Stimulated activated naive CD8-positive, alpha-beta T cell treated with anti-CD3 and anti-CD28 coated beads, Interleukin-15, amount 100 ng/mL, for 72 hours (primary cell): ENCODE data around the gene IPMK.
"Not testable (repeated sequence)": the region's sequence is repeated elsewhere in the genome, so short reads cannot be mapped to it uniquely, and the experiment has no call there.

Experiments
- ATAC-seq: fragments of 150-1000 bp; cut with Tn5 transposase; 2 replicates; pipeline ENCODE4 v1.10.0; 2021; ENCODE audit warnings: mild to moderate bottlenecking, moderate library complexity
- DNase-seq, 2 donors: peaks; one replicate each; pipeline ENCODE4 v3.0.0; 2021 to 2022
- H3K27ac Mint-ChIP-seq, 2 donors: one replicate each; pipeline ENCODE4 v1.8.0; 2022; ENCODE audit warnings: mild to moderate bottlenecking in 2 of 2, mixed read lengths in 2 of 2, moderate library complexity in 2 of 2
- H3K27me3 Mint-ChIP-seq: one replicate; pipeline ENCODE4 v1.8.0; 2022; ENCODE audit warnings: mixed read lengths
- H3K4me1 Mint-ChIP-seq: one replicate; pipeline ENCODE4 v1.8.0; 2022; ENCODE audit warnings: mild to moderate bottlenecking, mixed read lengths
- H3K4me3 Mint-ChIP-seq, 2 donors: one replicate each; pipeline ENCODE4 v1.8.0; 2022; ENCODE audit warnings: mild to moderate bottlenecking in 2 of 2, mixed read lengths in 2 of 2, moderate library complexity in 1 of 2
- H3K9me3 Mint-ChIP-seq, 2 donors: one replicate each; pipeline ENCODE4 v1.8.0; 2022; ENCODE audit warnings: mixed read lengths in 2 of 2

The IPMK gene

DNA sequence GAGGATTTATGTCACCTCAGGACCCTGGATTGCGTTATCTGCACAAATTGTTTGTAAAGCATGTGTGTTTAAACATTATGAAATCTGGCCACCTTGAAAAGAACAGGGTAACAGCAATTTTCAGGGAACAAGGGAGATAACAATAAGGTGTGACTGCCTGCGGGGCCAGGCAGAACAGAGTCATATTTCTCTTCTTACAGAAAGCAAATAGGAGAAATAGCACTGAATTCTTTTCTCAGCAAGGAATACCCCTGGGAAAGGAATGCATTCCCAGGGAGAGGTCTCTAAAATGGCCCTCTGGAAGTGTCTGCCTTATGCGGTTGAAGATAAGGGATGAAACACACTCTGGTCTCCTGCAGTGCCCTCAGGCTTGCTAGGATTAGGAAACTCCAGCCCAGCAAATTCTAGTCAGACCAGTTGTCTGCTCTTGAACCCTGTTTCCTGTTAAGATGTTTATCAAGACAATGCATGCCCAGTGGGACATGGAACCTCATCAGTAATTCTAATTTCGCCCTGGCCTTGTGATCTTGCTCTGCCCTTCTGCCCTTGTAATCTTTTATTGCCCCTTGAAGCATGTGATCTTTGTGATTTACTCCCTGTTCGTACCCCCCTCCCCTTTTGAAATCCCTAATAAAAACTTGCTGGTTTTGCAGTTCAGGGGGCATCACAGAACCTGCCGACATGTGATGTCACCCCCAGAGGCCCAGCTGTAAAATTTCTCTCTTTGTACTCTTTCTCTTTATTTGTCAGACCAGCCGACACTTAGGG lies 11.5 kb downstream of the IPMK start:
- H3K4me3 Mint-ChIP-seq, DNase-seq, ATAC-seq, H3K27me3 Mint-ChIP-seq: not testable (repeated sequence)
- H3K4me1 Mint-ChIP-seq = peaks cover 26% of the 10 kb centered on the region
- peaks cover 13 to 16% of the 10 kb centered on the region in 2 donors for H3K9me3 Mint-ChIP-seq
- peak overlapping the region in 1 of 2 donors; percentile 17 for H3K27ac Mint-ChIP-seq

DNA sequence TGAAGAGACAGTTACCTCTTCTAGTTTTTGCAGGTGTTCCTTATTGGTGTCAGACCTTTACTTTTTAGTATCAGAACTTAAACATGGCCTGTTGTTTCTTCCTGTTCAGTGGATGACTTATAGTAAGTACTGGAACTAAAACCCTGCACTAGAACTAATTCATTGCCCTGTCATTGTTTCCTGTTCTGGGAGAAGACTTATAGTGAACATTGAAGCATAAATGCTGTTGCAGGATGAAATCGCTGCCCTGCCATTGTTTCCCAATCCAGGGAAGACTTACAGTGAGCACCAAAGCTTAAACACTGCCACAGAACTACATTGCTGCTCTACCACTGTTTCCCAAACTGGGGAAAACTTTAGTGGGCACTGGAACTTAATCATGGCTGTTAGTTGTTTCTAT lies 13.1 kb downstream of the IPMK start:
- Mint-ChIP-seq H3K4me3 (no peak overlapping the region), H3K9me3 (peaks cover 16 to 18% of the 10 kb centered on the region in 2 donors), H3K27me3 (no peaks in the 10 kb centered on the region), H3K27ac (no peak overlapping the region), H3K4me1 (peaks cover 14% of the 10 kb centered on the region)
- DNase-seq (no peak), ATAC-seq (no peak)

DNA sequence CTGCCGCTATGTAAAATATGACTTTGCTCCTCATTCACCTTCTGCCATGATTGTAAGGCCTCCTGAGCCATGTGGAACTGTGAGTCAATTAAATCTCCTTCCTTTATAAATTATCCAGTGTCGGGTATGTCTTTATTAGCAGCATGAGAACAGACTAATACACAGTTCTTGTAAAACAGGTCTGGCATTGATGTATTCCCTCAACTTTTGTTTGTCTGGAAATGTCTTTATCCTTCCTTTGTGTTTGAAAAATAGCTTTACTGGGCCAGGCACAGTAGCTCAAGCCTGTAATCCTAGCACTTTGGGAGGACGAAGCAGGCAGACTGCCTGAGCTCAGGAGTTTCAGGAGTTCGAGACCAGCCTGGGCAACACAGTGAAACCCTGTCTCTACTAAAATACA lies 14.5 kb downstream of the IPMK start:
- Mint-ChIP-seq H3K4me3 (no peak overlapping the region), H3K27me3 (no peaks in the 10 kb centered on the region), H3K27ac (no peak overlapping the region)

DNA sequence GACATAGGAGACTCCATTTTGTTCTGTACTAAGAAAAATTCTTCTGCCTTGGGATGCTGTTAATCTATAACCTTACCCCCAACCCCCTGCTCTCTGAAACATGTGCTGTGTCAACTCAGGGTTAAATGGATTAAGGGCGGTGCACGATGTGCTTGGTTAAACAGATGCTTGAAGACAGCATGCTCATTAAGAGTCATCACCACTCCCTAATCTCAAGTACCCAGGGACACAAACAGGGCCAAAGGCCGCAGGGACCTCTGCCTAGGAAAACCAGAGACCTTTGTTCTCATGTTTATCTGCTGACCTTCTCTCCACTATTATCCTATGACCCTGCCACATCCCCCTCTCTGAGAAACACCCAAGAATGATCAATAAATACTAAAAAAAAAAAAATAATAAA lies 23.0 kb downstream of the IPMK start:
- not testable (repeated sequence) for ATAC-seq, H3K27ac Mint-ChIP-seq, DNase-seq, H3K9me3 Mint-ChIP-seq, H3K4me3 Mint-ChIP-seq, H3K27me3 Mint-ChIP-seq
- peaks cover 33% of the 10 kb centered on the region for H3K4me1 Mint-ChIP-seq

More for the DNA sequence above, 14.5 kb downstream of the IPMK start:
- DNase-seq (no peak), ATAC-seq (no peak)
- peaks cover 14% of the 10 kb centered on the region for H3K4me1 Mint-ChIP-seq
- H3K9me3 Mint-ChIP-seq = peaks cover 16 to 23% of the 10 kb centered on the region in 2 donors

DNA sequence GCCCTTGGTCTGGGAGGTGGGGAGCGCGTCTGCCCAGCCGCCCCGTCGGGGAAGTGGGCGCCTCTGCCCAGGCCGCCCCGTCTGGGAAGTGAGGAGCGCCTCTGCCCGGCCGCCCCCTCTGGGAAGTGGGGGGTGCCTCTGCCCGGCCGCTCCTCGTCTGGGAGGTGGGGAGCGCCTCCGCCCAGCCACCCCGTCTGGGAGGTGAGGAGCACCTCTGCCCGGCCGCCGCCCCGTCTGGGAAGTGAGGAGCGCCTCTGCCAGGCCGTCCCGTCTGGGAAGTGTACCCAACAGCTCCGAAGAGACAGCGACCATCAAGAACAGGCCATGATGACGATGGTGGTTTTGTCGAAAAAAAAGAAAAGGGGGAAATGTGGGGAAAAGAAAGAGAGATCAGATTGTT lies 23.5 kb downstream of the IPMK start:
- H3K27me3 Mint-ChIP-seq, H3K9me3 Mint-ChIP-seq: not testable (repeated sequence)

DNA sequence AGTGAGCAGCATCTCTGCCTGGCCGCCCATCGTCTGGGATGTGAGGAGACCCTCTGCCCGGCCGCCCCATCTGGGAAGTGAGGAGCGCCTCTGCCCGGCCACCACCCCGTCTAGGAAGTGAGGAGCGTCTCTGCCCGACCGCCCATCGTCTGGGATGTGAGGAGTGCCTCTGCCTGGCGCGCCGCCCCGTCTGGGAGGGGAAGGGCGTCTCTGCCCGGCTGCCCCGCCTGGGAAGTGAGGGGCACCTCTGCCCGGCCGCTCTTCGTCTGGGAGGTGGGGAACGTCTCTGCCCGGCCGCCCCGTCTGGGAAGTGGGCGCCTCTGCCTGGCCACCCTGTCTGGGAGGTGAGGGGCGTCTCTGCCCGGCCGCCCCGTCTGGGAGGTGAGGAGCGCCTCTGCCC lies 23.9 kb downstream of the IPMK start:
- peaks cover 42% of the 10 kb centered on the region for H3K4me1 Mint-ChIP-seq
- not testable (repeated sequence) for H3K27ac Mint-ChIP-seq, H3K27me3 Mint-ChIP-seq, ATAC-seq, H3K4me3 Mint-ChIP-seq, DNase-seq, H3K9me3 Mint-ChIP-seq

More for the DNA sequence above, 23.5 kb downstream of the IPMK start:
- H3K27ac Mint-ChIP-seq, DNase-seq, ATAC-seq, H3K4me3 Mint-ChIP-seq: not testable (repeated sequence)
- H3K4me1 Mint-ChIP-seq = peaks cover 37% of the 10 kb centered on the region

DNA sequence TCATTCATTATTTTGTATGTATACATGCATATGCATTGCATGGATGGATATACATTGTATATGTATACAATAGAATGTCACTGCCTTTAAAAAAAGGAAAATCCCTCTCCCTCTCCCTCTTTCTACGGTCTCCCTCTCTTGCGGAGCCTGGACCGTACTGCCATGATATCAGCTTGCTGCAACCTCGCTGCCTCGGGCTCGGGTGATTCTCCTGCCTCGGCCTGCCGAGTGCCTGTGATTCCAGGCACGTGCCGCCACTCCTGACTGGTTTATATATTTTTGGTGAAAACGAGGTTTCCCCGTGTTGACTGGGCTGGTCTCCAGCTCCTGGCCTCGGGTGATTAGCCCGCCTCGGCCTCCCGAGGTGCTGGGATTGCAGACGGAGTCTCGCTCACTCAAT lies 24.4 kb downstream of the IPMK start:
- H3K4me3 Mint-ChIP-seq = no peak overlapping the region
- ATAC-seq (no peak), DNase-seq (no peak)
- no peaks in the 10 kb centered on the region for H3K27me3 Mint-ChIP-seq
- H3K27ac Mint-ChIP-seq = peak overlapping the region in 1 of 2 donors; percentile 61
- peaks cover 42% of the 10 kb centered on the region for H3K4me1 Mint-ChIP-seq
- no peaks in the 10 kb centered on the region for H3K9me3 Mint-ChIP-seq

DNA sequence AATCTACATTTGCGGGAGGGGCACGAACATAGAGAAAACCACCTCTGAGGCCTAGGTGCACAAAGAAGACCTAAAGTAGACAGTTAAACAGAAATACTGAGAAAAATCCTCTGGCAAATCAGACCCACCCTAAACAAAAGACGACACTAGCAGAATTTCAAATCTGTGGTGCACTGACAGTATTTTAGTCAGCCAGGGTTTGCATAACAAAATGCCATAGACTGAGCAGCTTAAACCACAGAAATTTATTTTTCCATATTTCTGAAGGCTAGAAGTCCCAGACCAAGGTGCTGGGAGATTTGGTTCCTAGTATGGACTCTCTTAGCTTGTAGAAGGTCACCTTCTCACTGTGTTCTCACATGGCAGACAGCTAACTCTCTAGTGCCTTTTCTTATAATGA lies 26.3 kb downstream of the IPMK start:
- Mint-ChIP-seq H3K27ac (no peak overlapping the region), H3K27me3 (no peaks in the 10 kb centered on the region), H3K4me1 (peaks cover 52% of the 10 kb centered on the region), H3K4me3 (no peak overlapping the region), H3K9me3 (no peaks in the 10 kb centered on the region)
- ATAC-seq (no peak), DNase-seq (no peak)

DNA sequence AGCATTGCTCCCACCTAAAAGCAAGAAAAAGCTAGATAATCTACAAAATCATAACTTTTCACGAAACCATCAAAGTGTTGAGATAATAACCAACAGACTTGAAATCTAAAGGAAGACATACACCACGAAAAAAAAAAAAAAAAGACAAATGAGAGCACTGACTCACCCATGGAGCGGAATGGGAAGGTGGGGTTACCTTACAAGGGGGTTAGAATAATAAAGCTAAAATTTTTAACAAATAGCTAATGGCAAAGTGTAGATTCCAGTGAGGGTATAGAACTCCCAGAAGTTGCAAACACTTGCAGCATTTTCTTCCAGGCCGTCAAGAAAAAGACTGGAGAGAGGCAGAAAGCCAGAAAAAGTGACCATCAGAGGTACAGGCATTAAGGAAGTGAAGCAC lies 27.2 kb downstream of the IPMK start:
- Mint-ChIP-seq H3K9me3 (peaks cover 0 to under 1% of the 10 kb centered on the region in 2 donors), H3K27me3 (no peaks in the 10 kb centered on the region), H3K4me3 (no peak overlapping the region), H3K4me1 (peaks cover 52% of the 10 kb centered on the region), H3K27ac (peak overlapping the region in 1 of 2 donors; percentile 39)
- no peak for ATAC-seq
- no peak for DNase-seq

DNA sequence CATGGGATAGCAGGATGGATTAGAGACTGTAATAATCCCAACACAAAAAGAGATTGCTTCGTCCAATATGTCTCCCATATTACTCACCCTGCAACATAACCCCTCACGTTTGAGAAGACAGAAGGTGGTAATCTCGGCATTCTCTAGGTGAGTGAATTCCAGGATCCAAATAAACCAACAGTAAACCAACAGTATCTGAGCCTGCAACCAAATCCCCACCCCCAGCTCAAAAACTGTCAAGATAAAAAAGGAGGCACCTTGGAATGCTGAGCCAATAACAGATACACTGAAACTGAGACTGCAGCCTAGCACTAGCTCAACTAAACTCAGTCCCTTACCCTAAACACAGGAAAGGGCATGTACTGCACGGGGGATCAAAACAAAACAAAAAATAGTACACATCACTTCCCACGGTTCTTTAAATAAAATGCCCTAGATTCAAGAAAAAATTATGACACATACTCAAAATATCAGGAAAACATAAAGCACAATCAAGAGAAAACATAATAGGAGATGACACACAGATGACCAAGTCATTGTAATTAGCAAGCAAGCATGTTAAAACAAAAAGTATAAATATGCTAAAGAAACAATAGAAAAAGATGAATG lies 28.0 kb downstream of the IPMK start:
- Mint-ChIP-seq H3K4me3 (no peak overlapping the region), H3K4me1 (peaks cover 52% of the 10 kb centered on the region), H3K27me3 (no peaks in the 10 kb centered on the region), H3K27ac (no peak overlapping the region), H3K9me3 (peaks cover 4 to 9% of the 10 kb centered on the region in 2 donors)
- ATAC-seq (no peak), DNase-seq (no peak)

DNA sequence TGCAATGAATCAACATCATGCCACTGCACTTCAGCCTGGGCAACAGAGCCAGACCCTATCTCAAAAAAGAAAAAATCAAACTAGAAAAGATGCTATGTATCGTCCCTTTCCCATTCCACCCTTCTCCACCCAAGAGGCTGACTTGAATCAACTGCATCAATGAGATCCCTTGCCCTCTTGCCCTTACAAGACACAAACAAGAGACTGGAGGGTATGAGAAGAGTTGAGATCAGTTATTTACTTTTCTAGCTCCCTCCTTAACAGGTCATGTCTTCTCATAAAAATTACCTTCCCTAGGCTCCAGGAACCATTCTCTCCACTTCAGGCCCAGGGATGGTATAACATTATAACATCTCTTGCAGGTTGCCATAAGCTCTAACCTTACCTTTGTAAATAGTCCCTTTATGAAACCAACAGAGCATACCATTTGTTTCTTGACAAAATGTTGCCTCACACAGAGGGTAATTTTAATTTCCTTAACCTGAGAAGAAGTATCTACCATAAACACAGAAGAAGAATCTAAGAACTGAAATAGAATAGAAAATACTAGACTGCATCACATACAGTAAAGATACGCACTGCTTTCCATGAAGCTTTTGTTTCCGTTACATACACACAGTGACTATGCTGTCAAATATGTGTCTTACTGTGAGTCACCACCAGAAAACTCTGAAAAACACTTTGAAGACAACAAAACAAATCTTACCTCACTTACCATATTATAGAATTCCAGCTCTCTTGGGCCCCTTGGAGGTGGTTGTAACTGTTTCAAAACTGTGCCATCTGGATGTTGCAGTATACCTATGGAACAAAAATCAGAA lies 30.5 kb downstream of the IPMK start:
- peaks cover 5 to 10% of the 10 kb centered on the region in 2 donors for H3K9me3 Mint-ChIP-seq
- no peak overlapping the region for H3K4me3 Mint-ChIP-seq
- H3K27ac Mint-ChIP-seq = peak overlapping the region in 1 of 2 donors; percentile 42
- peaks cover 51% of the 10 kb centered on the region for H3K4me1 Mint-ChIP-seq
- no peaks in the 10 kb centered on the region for H3K27me3 Mint-ChIP-seq
- ATAC-seq (peak; percentile 81), DNase-seq (no peak)

DNA sequence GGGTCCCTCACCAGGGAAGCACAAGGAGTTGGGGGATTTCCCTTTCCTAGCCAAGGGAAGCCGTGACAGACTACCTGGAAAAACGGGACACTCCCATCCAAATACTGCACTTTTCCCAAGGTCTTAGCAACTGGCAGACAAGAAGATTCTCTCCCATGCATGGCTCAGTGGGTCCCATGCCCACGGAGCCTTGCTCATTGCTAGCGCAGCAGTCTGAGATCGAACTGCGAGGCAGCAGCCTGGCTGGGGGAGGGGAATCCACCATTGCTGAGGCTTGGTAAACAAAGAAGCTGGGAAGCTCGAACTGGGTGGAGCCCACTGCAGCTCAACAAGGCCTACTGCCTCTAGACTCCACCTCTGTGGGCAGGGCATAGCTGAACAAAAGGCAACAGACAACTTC lies 37.8 kb downstream of the IPMK start:
- not testable (repeated sequence) for H3K9me3 Mint-ChIP-seq, DNase-seq, H3K4me1 Mint-ChIP-seq, H3K4me3 Mint-ChIP-seq, H3K27me3 Mint-ChIP-seq, H3K27ac Mint-ChIP-seq, ATAC-seq

DNA sequence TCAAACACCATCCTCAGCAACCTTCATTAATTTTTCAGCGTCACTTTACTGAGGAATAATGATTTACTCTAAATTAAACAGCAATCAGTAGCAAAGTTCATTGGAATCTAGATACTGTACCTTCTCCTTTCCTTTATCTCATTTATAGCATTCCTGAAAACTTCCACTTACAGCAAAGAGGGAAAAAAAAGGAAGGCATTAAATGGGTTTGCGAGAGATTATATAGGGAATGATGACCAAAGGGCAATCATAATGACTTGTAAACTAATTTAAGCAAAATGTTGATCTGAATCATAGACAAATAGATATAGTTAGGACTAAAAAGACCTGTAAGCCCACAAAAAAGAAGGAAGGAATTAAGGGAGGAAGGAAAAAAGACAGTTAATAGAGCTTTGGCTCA lies 42.0 kb downstream of the IPMK start:
- no peak for ATAC-seq
- H3K4me3 Mint-ChIP-seq = no peak overlapping the region
- H3K27ac Mint-ChIP-seq = peak overlapping the region in 1 of 2 donors; percentile 31
- DNase-seq = no peak
- no peaks in the 10 kb centered on the region for H3K4me1 Mint-ChIP-seq
- H3K9me3 Mint-ChIP-seq = no peaks in the 10 kb centered on the region
- H3K27me3 Mint-ChIP-seq = no peaks in the 10 kb centered on the region

DNA sequence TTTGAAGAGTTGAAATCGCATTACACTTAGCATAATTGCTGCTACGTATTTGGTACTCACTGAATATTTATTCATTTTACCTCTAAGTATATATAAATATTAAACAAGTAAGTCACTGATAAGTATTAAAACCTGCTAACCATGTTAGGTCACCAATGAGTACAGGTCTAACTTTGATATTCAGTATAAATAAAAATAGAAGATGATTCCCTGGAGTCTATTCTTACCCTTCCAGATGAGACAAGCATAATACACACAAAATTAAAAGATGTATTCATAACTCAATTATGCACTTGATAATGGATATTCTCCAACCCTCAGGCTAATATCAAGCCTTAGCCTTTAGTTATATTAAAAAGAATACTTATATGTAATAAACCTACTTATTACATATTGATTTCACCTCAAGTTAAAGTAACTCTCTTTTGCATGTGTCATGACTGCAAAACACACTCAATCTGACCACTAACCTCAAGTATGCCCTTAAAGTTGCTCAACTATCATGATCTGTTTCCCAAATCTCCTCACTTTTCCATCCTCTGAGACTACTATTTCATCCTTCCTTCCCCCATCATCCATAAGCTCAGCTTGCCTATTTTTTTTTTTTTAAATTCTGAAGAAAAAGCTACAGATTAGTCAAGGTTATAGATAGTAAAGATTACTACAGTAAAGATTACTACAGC lies 46.8 kb downstream of the IPMK start:
- Mint-ChIP-seq H3K27ac (no peak overlapping the region), H3K4me3 (no peak overlapping the region), H3K9me3 (no peaks in the 10 kb centered on the region), H3K4me1 (peaks cover 5% of the 10 kb centered on the region), H3K27me3 (no peaks in the 10 kb centered on the region)
- ATAC-seq (no peak), DNase-seq (no peak)

DNA sequence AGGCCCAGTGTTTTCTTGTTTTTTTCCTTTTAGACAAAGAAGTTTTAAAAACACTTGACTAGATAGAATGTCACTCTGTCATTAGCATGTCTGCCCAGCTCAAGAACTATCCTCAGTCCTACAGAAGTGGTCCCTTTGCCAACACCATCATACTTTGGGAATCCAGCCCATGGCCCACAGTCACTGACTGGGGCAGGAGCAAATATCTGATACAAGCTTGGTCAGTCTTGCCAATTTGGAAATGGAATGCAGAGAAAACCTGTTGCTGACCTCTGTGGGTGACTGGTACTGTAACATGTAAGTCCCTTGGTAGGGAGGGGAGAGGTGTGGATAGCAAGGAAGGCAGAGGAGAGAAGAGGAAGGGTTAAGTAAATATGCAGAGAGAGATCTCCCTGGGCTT lies 47.8 kb downstream of the IPMK start:
- ATAC-seq = no peak
- no peaks in the 10 kb centered on the region for H3K27me3 Mint-ChIP-seq
- H3K4me1 Mint-ChIP-seq = peaks cover 5% of the 10 kb centered on the region
- no peak overlapping the region for H3K27ac Mint-ChIP-seq
- no peak for DNase-seq
- no peaks in the 10 kb centered on the region for H3K9me3 Mint-ChIP-seq
- no peak overlapping the region for H3K4me3 Mint-ChIP-seq
